Muscle layer of duodenum (tissue), 2 donors: ENCODE results near the gene MRPL41.
A peak's percentile ranks its signal among the peaks of the same experiment; 100 is the strongest.
"Not testable (repeated sequence)": the region's sequence is repeated elsewhere in the genome, so short reads cannot be mapped to it uniquely, and the experiment has no call there.

Experiments
- H3K27ac ChIP-seq: one replicate; pipeline ENCODE4 v1.7.0; 2013; ENCODE audit warnings: mild to moderate bottlenecking, low read length
- H3K27me3 ChIP-seq: one replicate; pipeline ENCODE4 v1.7.0; 2013; ENCODE audit warnings: low read depth, mild to moderate bottlenecking, control low read depth, low read length
- H3K36me3 ChIP-seq, 2 donors: one replicate each; pipeline ENCODE4 v1.7.0; 2013; ENCODE audit warnings: low read length in 2 of 2, control low read depth in 1 of 2, mild to moderate bottlenecking in 1 of 2; ENCODE audit not compliant: insufficient read depth in 2 of 2, control insufficient read depth in 1 of 2
- H3K4me1 ChIP-seq, 2 donors: one replicate each; pipeline ENCODE4 v1.7.0; 2013; ENCODE audit warnings: low read length in 2 of 2, mild to moderate bottlenecking in 2 of 2, control low read depth in 1 of 2, moderate library complexity in 1 of 2; ENCODE audit not compliant: insufficient read depth in 2 of 2, control insufficient read depth in 1 of 2
- H3K4me3 ChIP-seq, 2 donors: one replicate each; pipeline ENCODE4 v1.7.0; 2013; ENCODE audit warnings: low read length in 2 of 2, low read depth in 1 of 2, mild to moderate bottlenecking in 1 of 2
- H3K9me3 ChIP-seq, 2 donors: one replicate each; pipeline ENCODE4 v1.7.0; 2013; ENCODE audit warnings: low read length in 2 of 2, control low read depth in 1 of 2, mild to moderate bottlenecking in 1 of 2; ENCODE audit not compliant: control insufficient read depth in 1 of 2
- donor health status: healthy.

MRPL41 gene

DNA sequence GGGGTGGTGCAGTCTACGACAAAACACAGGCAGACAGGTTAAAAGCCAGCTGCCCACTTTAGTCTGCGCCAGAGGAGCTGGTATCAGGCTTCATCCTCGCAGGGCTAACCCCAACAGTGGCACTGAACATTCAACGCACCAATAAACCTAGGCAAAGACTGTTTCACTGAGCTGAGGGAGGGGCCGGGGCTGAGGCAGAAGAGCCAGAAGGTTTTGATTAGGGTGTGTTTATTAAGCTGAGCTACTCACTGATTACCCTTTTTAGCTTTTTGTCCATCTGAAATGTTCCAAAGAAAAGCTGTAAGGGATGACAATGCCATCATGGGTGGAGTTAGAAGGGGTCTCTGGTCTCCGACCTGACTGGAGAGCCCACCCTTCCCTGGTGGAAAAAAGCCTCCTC, 37.2 kb downstream of the MRPL41 start:
- Histone ChIP-seq H3K4me3 (peak overlapping the region in 1 of 2 donors; percentile 50), H3K27ac (no peak overlapping the region), H3K9me3 (no peaks in the 10 kb centered on the region), H3K4me1 (peaks cover 6 to 16% of the 10 kb centered on the region in 2 donors), H3K36me3 (peaks cover 11 to 32% of the 10 kb centered on the region in 2 donors), H3K27me3 (no peaks in the 10 kb centered on the region)

DNA sequence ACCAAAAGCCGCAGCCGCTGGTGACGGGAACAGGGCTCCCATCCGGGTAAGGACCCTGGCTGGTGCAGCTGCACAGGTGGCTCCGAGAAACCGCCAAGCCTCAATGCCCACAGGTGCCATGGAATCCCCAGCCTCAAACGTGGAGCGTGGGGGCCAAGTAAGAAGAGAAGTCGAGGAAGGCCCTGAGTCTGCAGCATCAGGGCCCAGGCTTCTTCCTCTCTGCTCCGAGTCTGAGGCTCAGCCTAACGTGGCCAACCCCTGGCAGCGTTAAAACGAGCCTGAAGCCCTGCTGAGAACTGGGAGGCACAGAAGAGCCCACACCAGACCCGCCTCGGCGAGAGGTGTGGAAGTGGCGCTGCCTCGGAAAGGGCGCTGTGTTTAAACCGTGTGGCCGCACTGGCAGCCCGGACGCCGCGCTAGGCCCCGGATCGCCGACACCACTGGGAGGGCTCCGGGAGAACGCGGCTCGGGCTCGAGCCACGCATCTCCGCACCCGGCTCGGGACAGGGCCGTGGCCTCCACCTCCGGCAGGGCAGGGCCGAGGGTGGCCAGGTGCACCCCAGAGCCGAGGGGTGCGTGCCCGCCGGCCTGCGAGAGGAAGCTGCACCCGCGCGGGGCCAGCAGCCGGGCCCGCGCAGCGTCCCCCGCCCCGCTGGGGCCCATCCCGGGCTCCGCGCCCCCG, 37.9 kb downstream of the MRPL41 start:
- Histone ChIP-seq H3K36me3 (peaks cover 11 to 32% of the 10 kb centered on the region in 2 donors), H3K27ac (no peak overlapping the region), H3K9me3 (no peaks in the 10 kb centered on the region), H3K4me3 (peak overlapping the region; percentile 50 to 80), H3K27me3 (no peaks in the 10 kb centered on the region), H3K4me1 (peaks cover 6 to 16% of the 10 kb centered on the region in 2 donors)

DNA sequence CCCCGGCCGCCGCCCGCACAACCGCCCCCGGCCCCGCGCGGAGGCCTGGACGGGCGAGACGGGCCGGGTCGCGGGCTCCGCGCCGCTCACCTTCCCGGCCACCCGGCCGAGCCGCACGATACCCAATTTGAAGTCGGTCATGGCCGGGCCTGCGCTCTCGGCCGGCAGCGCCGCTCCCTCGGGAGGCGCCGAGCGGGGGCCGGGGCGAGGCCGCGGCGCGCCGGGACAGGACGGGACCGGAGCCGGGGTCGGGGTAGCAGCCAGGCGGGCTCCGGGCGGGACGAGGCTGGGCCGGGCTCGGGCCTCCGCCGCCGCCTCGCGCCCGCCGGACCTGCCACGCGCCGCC, 38.4 kb downstream of the MRPL41 start:
- Histone ChIP-seq H3K27ac (no peak overlapping the region), H3K27me3 (no peaks in the 10 kb centered on the region), H3K36me3 (peaks cover 11 to 32% of the 10 kb centered on the region in 2 donors), H3K9me3 (no peaks in the 10 kb centered on the region), H3K4me1 (peaks cover 6 to 16% of the 10 kb centered on the region in 2 donors), H3K4me3 (peak overlapping the region in 1 of 2 donors; percentile 80)

DNA sequence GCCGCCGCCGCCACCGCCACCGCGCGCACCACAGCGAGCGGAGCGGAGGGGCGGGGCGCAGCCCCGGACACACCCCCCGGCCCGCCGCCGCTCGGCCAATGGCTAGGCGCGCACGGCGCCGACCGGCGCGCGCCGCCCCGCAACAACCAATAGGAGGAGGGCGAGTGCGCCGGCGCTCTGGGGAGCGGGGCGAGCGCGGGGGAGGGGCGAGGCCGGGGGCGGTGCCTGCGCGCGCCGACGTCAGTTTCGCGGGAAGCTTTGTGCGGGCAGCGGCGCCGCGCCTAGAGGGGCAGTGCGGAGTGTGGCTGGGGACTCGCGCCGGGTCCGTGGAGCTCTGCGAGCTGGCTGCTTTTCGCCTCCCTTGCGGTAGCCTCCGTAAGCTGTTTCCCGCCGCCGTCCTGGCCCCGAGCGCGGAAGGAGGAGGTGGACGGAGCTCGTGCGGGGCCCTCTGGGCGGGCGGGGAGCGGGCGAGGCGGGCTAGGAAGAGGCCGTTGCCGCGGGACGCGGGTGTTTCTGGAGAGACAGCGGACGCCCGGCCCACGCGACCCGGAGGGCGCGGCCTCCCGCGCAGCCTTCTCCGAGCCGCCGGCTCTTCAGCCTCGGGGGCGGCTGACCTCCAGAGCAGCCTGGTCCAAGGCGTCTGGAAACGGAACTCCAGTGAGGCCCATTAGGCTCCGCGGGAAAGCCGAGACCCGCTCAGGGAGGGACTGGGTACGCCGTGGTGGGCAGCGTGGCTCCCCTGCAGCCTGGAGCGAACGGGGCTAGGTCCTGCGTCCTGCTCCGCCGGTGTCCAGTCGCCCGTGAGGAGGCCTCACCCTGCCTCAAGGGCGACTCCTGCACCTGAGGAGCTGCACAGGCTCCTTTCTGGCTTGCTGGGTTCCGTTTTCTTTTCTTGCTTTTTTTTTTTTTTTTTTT, 39.0 kb downstream of the MRPL41 start, which contains the start of gene ZMYND19:
TSS of gene ZMYND19 (minus strand) at position 44 of the 915 bp plus-strand sequence. CDS start 249 bp downstream, outside the sequence.
- Histone ChIP-seq H3K4me3 (peak within 1 kb of the TSS; percentile 56 to 80), H3K27me3 (no peaks in the 10 kb centered on the region), H3K36me3 (peaks cover 11 to 29% of the 10 kb centered on the region in 2 donors), H3K27ac (no peak within 1 kb of the TSS), H3K9me3 (no peaks in the 10 kb centered on the region), H3K4me1 (peaks cover 6 to 16% of the 10 kb centered on the region in 2 donors)

DNA sequence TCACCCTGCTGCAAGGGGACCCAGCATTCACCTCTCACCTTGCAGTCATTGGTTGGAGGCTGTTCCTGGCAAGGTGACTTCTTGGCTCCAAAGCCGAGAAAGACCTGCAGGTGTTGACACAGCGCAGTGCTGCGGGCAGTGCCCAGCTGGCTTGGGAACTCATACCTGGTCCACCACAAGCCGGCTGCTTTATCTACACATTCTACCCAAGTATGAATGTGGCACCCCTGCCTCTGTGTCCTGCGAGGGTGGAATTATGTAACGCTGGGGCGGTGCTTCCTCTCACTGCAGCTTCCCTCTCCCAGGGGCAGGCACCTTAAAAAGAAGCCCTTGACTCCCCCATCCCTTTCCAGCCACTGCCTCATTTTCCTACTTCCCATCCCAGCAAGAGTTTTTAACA, 41.1 kb downstream of the MRPL41 start:
- H3K27ac ChIP-seq: no peak overlapping the region
- peaks cover 6 to 16% of the 10 kb centered on the region in 2 donors for H3K4me1 ChIP-seq
- no peaks in the 10 kb centered on the region for H3K9me3 ChIP-seq
- H3K4me3 ChIP-seq: no peak overlapping the region
- H3K36me3 ChIP-seq: peaks cover 0 to 9% of the 10 kb centered on the region in 2 donors
- H3K27me3 ChIP-seq: no peaks in the 10 kb centered on the region

DNA sequence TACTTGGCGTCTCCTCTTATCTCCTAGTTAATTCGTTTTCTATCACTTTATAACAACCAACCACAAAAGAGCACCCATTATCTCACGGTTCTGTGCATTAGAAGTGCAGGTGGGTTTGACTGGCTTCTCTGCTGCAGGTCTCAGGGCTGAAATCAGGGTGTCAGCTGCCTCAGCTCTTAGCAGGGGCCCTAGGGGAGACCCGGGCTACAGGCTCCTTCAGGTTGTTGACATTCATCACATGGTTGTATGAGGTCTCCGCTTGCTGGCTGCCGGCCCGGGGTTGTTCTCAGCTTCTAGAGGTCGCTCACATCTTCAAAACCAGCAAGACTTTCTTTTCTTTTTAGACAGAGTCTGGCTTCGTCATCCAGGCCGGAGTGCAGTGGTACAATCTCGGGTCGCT, 41.5 kb downstream of the MRPL41 start:
- H3K36me3 ChIP-seq: peaks cover 0 to 5% of the 10 kb centered on the region in 2 donors
- peaks cover 6 to 16% of the 10 kb centered on the region in 2 donors for H3K4me1 ChIP-seq
- H3K9me3 ChIP-seq: no peaks in the 10 kb centered on the region
- H3K4me3 ChIP-seq: no peak overlapping the region
- no peak overlapping the region for H3K27ac ChIP-seq
- H3K27me3 ChIP-seq: no peaks in the 10 kb centered on the region

DNA sequence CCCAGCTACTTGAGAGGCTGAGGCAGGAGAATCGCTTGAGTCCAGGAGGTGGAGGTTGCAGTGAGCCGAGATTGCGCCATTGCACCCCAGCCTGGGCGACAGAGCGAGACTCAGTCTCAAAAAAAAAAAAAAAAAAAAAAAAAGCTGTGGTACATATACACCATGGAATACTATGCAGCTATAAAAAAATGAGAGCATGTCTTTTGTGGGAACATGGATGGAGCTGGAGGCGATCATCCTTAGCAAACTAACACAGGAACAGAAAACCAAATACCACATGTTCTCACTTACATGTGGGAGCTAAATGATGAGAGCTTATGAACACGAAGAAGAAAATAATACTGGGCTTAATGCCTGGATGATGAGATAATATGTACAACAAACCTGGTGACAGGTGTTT, 44.9 kb downstream of the MRPL41 start:
- not testable (repeated sequence) for H3K4me1 ChIP-seq, H3K27me3 ChIP-seq, H3K9me3 ChIP-seq, H3K4me3 ChIP-seq, H3K36me3 ChIP-seq, H3K27ac ChIP-seq

DNA sequence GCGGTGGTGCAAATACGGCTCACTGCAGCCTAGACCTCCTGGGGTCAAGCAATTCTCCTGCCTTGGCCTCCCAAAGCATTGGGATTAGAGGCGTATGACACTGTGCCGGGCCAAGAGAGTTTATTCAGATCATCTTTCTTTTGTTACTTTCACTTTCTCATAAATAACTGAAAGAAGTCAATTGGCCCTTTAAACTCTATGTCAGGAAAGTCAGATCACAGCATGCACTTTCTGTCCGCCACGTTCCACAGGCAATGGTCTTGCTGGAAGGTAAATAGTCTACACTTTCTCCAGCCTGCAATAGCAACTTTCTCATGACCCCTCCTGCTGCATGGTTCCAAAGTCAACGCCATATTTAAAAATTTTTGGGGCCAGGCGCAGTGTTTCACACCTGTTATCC, 47.3 kb downstream of the MRPL41 start:
- H3K27ac ChIP-seq: no peak overlapping the region
- no peaks in the 10 kb centered on the region for H3K27me3 ChIP-seq
- H3K36me3 ChIP-seq: no peaks in the 10 kb centered on the region

More for the DNA sequence above, 47.3 kb downstream of the MRPL41 start:
- no peak overlapping the region for H3K4me3 ChIP-seq
- no peaks in the 10 kb centered on the region for H3K4me1 ChIP-seq
- H3K9me3 ChIP-seq: no peaks in the 10 kb centered on the region
